AG04449 (cell line): ENCODE measurements around the gene GNGT2.

Experiments used
- CTCF ChIA-PET: fragments of 350-600 bp; formaldehyde crosslinking; extraction: SDS; loops from one replicate; lab custom pipeline; 2021; ENCODE audit warnings: antibody characterized with exemption; lab: Yijun Ruan, JAX
- POLR2A ChIA-PET: fragments of 400-600, 350-600 bp; formaldehyde crosslinking; extraction: SDS; loops from one replicate; lab custom pipeline; 2020; ENCODE audit warnings: antibody characterized with exemption, inconsistent platforms; lab: Yijun Ruan, JAX
- DNase-seq: peaks from one replicate; pipeline ENCODE4 v3.0.0-alpha.2; 2010; ENCODE audit warnings: low read depth, low spot score
- H3K4me3 ChIP-seq: 2 replicates; pipeline ENCODE4 v1.5.1; 2011; ENCODE audit warnings: low read depth, mild to moderate bottlenecking, control low read depth, low read length
- TF ChIP-seq, protein P1 (sequence below): IDR thresholded peaks from one replicate; pipeline ENCODE4 v1.5.1; 2011; ENCODE audit warnings: mild to moderate bottlenecking, moderate library complexity, low read length, control low read depth, inconsistent platforms; ENCODE audit not compliant: insufficient read depth; ENCODE audit errors: missing control alignments

Gene GNGT2

GRCh38 chr17:49242813-49243212 lies 32.4 kb upstream of the GNGT2 start:
- CTCF ChIA-PET, result interaction anchor here (2.5 kb wide), 1 partner anchor 15 kb away, joined by 9 read pairs; no protein-coding TSS in a partner anchor

GRCh38 chr17:49241692-49242397 lies 31.5 kb upstream of the GNGT2 start:
- ChIA-PET CTCF (interaction anchor here (1.5 to 3.6 kb wide), 5 partner anchors 12 to 48 kb away, joined by 4 to 23 read pairs (median 9); partner anchors contain the start of gene PHOSPHO1), POLR2A (interaction anchor here (0.5 kb wide), 1 partner anchor 12 kb away, joined by 5 read pairs; no protein-coding TSS in a partner anchor)
- no peak overlapping the region for H3K4me3 ChIP-seq
- no peak for DNase-seq
- TF ChIP-seq, protein P1, sequence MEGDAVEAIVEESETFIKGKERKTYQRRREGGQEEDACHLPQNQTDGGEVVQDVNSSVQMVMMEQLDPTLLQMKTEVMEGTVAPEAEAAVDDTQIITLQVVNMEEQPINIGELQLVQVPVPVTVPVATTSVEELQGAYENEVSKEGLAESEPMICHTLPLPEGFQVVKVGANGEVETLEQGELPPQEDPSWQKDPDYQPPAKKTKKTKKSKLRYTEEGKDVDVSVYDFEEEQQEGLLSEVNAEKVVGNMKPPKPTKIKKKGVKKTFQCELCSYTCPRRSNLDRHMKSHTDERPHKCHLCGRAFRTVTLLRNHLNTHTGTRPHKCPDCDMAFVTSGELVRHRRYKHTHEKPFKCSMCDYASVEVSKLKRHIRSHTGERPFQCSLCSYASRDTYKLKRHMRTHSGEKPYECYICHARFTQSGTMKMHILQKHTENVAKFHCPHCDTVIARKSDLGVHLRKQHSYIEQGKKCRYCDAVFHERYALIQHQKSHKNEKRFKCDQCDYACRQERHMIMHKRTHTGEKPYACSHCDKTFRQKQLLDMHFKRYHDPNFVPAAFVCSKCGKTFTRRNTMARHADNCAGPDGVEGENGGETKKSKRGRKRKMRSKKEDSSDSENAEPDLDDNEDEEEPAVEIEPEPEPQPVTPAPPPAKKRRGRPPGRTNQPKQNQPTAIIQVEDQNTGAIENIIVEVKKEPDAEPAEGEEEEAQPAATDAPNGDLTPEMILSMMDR, result no peak

More at GRCh38 chr17:49242813-49243212, 32.4 kb upstream of the GNGT2 start:
- POLR2A ChIA-PET, result no interaction called here
- DNase-seq, result no peak
- no peak overlapping the region for H3K4me3 ChIP-seq
- TF ChIP-seq, protein P1, result no peak

- POLR2A ChIA-PET, result no interaction called here
- CTCF ChIA-PET, result interaction anchor here (1.5 to 3.6 kb wide), 4 partner anchors 11 to 48 kb away, joined by 4 to 23 read pairs (median 10); partner anchors contain the start of gene PHOSPHO1
- TF ChIP-seq, protein P1, result no peak
- DNase-seq, result no peak
- no peak overlapping the region for H3K4me3 ChIP-seq
These were observed 30.7 kb upstream of the GNGT2 start for GRCh38 chr17:49241040-49241439.

GRCh38 chr17:49240619-49241018 lies 30.2 kb upstream of the GNGT2 start:
- POLR2A ChIA-PET, result no interaction called here
- DNase-seq, result no peak
- TF ChIP-seq, protein P1, result no peak
- CTCF ChIA-PET, result interaction anchor here (1.5 to 3.6 kb wide), 4 partner anchors 10 to 49 kb away, joined by 4 to 23 read pairs (median 10); partner anchors contain the start of gene PHOSPHO1
- H3K4me3 ChIP-seq, result no peak overlapping the region

GRCh38 chr17:49239963-49240362 lies 29.6 kb upstream of the GNGT2 start:
- ChIA-PET CTCF (interaction anchor here (1.5 to 3.6 kb wide), 4 partner anchors 10 to 50 kb away, joined by 6 to 23 read pairs (median 10); partner anchors contain the start of gene PHOSPHO1), POLR2A (no interaction called here)
- TF ChIP-seq, protein P1, result no peak
- no peak overlapping the region for H3K4me3 ChIP-seq
- no peak for DNase-seq

DNA sequence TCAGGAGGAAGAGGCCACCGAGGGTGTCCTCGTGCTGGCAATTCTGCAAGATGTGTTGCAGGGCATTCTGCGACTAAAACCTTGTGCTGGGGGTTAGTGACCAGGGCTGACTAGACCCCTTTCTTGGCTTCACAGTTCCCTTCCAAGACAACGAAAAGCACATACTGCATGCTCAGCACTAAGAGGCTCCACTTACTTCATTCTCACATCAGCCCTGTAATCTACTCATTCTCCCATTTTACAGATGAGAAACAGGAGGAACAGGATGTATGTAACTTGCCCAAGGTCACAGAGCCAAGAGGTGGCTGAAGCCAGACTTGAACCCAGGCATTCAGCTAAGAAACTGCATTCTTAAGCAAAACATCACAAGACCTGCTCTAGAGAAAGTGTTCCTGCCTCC lies 25.5 kb upstream of the GNGT2 start:
- ChIA-PET POLR2A (no interaction called here), CTCF (interaction anchor here (2.4 kb wide), 1 partner anchor 8 kb away, joined by 15 read pairs; no protein-coding TSS in a partner anchor)
- no peak overlapping the region for H3K4me3 ChIP-seq
- TF ChIP-seq, protein P1, result no peak
- no peak for DNase-seq
